GM19351 (cell line): Measurements from ENCODE around the gene EPHB6.
A peak's percentile ranks its signal among the peaks of the same experiment; 100 is the strongest.

Experiments used
- ATAC-seq: cut with Tn5 transposase; IDR thresholded peaks from one replicate; pipeline ENCODE4 v1.9.1; 2021; ENCODE audit warnings: mild to moderate bottlenecking, moderate library complexity; ENCODE audit not compliant: unreplicated experiment

EPHB6 gene, protein sequence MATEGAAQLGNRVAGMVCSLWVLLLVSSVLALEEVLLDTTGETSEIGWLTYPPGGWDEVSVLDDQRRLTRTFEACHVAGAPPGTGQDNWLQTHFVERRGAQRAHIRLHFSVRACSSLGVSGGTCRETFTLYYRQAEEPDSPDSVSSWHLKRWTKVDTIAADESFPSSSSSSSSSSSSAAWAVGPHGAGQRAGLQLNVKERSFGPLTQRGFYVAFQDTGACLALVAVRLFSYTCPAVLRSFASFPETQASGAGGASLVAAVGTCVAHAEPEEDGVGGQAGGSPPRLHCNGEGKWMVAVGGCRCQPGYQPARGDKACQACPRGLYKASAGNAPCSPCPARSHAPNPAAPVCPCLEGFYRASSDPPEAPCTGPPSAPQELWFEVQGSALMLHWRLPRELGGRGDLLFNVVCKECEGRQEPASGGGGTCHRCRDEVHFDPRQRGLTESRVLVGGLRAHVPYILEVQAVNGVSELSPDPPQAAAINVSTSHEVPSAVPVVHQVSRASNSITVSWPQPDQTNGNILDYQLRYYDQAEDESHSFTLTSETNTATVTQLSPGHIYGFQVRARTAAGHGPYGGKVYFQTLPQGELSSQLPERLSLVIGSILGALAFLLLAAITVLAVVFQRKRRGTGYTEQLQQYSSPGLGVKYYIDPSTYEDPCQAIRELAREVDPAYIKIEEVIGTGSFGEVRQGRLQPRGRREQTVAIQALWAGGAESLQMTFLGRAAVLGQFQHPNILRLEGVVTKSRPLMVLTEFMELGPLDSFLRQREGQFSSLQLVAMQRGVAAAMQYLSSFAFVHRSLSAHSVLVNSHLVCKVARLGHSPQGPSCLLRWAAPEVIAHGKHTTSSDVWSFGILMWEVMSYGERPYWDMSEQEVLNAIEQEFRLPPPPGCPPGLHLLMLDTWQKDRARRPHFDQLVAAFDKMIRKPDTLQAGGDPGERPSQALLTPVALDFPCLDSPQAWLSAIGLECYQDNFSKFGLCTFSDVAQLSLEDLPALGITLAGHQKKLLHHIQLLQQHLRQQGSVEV

DNA sequence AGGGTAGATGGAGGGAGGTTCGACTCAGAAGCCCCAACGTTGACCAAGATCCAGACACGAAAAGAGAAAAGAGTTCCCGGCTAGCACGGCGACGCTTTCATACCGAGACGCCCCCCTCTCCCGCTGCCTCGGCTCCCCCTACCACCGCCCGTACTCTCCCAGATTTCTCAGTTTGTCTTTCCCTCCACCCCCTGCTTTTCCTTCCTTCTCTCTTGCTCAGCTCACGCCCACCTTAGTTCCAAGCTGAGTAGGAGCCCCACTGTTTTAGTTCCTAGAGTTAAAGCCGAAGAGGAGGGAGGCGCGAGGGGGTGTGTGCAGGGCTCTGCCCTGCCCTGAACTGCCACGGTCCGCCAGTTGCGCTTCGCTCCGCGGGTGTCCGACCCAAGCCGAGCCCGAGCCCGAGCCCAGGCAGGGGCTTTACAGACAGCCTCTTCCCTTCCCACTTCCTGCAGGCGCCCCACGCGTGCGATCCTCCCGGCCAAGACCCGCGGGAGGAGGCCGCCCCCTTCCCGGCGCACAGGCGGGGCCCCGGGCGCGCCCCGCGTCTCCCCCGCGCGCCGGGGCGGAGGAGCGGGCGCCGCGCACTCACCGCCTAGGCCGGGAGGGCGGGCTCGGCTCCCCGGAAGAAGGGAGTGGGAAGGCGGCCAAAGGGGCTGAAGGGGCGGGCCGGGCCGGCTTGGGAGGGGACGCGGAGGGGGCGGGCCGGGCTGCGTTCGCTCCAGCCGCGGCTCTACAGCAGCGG lies at the start of gene EPHB6:
EPHB6 (plus strand) TSS at position 705 of the 742 bp plus-strand sequence. CDS start 8,152 bp downstream, outside the sequence.
- peak; percentile 57 for ATAC-seq

DNA sequence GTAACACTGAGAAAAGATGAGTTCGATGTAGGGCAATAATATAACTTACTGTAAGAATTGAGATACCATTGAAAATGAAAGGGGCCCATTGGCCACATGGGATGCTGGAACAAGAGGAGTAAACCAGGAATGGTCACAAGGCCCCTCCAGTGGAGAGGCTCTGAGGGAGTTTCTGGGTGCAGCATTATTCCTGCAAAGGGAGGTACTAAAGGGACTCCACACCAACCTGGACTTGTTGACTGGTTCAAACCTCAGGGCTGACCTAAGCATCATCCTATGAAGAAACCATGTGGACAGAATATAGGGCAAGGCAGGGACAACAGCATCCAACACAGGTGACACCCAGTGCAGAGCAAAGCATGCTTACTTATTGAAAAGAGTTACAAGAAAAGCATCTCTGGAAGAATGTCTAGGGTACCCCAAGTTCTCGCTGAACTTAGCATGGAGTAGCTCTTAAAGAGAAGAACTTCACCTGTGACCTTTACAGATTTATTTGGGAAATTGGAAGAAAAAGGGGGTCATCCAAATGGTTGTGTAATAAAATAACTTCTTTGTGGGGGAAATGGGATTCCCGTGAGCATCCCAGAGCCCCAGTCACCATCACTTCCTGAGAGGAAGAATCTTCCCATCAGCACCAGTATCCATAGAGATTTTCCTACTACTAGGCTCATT lies 49.4 kb upstream of the EPHB6 start:
- no peak for ATAC-seq

DNA sequence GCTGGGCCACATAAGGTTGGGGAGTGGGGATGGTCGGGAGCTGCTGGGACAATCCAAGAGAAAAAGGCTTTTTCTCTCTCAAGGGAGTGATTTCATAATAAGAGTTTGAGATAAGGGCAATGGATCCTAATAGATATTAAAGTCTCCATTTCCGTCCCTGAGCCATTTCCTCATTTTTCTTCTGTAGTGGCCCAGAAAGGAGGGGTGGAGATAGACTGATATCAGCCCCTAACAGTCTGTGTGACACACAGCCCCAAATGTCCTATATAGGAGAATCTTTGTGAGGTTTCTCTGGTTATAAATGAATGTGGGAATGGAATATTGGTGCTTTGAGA lies 48.9 kb upstream of the EPHB6 start:
- ATAC-seq, result no peak

DNA sequence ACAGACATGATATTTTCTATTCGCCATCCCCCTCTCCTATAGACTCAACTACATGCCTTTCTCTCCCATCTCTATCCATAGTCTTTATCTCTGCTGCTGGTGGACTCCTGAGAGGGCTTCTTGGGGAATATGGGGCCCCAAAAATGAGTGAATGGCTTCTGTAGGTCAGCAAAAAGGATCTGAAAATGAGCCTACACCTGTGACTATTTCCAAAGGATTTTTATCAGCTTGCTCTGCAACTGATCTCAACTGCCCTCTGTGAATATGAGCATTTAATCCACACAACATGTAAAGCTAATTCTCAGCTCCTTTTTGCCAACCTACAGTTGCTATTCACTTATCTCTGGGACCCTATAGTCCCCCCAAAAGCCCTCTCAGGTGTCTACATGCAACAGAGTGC lies 47.9 kb upstream of the EPHB6 start:
- ATAC-seq, result no peak

DNA sequence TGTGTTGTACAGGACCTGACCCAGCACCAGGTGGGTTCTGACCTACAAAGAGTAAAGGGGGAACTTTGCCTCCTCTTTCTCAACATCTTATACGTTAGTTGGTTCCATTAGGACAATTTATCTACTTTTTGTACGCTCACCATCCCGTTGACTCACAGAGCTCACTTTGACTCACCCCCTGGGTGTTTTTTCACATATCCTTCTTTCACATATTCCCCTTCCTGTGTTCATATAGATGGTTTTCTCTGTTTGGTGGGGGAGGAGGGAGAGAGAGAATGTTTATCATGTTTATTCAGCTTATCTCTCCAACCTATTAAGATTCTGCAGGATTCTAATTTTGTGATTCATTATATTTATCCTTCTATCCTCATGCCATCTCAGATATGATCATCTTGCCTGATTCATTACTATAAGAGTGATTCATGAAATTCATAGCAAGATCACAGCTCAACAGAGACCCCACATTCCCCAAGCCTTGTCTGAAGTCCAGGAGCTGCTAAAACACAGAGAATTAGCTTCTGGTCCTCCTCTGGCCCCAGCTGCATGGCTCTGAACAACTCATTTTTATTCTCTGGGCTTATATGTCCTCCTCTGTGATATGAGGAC lies 46.9 kb upstream of the EPHB6 start:
- ATAC-seq, result peak; percentile 8

DNA sequence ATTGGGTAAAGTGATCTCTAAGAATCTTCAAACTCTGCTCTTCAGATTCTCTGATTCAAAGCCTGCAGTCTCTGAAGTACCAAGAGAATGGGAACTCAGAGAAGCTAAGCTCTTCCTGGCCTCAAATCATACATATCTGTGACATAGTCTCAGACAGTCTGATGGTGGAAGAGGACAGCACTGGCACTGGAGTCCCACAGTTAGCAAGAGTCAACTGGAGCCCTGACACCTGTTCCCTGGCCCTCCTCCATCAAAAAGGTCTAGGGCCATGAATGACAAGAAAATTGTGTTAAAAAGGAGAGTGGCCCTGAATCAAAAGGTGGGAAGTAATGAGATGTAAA lies 46.4 kb upstream of the EPHB6 start:
- peak; percentile 19 for ATAC-seq

DNA sequence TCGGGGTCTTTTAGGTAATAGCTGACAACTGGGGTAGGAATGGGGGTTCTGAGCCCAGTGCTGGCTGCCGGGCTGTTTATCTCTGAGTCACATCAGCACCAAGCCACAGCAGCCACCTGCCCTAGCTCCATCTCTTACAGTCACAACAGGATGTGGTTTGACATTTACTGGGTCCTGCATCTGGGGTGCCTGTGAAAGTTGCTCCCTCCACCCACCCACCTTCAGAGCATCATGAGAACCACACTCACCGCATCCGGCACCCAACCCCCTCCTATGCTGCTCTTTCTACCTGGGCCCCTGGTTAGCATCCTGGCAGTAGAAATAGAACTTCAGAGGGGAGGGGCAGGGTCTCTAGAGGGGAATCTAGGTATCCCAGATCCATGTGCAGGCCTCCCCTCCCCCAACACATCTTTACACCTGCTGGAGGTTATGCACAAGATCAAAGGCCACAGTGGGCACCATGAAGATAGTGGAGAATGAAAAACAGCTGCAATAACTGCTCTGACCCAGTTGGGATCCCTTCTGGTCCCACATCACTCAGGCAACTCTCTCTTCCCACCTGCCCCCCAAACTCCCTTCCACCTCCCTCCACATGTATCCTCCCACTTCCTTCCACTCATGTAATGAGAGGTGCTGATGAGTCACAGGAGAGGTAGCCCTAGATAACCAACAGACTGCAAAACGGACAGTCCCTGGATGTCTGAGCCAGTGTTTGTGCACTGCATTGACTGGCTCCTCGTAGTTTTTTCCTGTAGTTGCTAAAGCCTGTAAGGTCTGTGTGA lies 45.9 kb upstream of the EPHB6 start:
- ATAC-seq, result peak; percentile 76

DNA sequence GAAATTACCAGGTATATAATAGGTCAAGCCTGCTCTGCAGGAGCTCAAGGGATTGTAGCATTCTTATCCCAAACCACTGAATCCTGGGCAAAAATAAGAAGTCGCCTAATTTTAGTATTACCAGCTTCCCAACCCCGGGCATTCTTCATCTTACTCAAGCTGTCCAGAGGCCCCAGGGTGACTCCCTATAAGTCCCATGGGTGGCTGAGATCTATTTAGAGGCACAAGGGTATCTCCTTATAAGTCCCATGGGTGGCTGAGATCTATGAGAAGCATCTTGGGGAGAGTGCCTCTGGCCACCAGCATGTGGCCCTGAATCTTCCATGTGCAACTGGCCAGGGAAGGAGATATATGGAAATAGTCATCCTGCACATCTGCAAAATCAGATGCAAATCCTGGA lies 45.2 kb upstream of the EPHB6 start:
- no peak for ATAC-seq

DNA sequence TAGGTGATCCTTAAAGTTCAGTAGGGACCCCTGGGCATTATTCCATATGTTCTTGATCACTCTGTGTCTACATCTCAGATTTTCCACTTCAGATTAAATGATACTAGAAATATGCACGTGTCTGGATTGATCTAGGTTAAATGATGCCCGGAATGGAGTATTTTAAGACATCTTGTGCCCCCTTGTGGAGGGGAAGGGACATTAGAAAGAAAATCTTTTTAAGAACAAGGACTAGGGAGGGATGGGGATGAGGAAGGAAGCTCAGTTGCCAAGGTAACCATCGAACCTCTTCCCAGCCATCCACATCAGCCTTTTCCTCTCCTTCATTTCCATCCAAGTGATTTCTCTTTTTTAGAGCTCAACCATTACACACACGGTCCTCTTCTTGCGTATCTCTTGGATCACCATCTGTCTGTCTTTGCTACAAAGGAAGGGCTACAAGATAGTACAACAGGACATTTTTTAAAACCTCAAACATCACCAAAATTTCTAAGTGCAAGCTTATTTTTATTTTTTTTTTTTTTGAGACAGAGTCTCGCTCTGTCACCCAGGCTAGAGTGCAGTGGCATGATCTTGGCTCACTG lies 43.6 kb upstream of the EPHB6 start:
- ATAC-seq, result no peak

DNA sequence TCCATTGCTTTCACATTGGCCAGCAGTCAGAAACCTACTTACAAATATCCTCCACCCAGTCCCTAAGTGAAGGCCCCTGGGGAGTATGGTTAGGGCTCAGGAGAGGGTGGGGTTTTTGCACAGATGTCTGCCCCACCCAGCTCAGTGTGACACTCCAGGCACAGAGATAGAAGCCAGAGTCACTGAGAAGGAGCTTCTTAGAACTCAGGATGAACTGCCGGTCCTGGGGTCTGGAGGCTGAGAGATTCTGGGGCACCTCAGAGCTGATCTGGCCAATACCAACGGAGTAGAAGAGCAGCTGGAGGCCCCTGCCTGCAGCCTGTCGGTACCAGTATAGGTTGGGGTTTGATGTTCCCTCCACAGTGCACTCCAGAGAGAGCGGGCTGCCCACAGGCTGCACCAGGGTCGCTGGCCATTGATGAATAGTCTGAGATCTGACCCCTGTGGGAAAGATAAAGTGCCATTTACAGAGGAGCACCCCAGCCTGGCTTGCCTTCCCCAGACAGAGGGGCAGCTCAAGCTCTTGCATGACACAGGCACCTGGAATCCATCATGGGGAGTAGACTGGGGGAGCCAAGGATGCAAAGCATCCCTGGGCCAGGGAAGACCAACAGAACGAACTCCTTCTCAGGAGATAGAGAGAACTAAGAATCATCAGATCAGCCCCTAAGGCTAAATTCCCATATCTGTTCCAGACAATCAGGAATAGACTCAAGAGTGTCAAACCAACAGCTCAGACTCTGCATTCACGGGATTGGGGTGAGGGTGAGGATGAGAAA lies 42.2 kb upstream of the EPHB6 start:
- no peak for ATAC-seq

DNA sequence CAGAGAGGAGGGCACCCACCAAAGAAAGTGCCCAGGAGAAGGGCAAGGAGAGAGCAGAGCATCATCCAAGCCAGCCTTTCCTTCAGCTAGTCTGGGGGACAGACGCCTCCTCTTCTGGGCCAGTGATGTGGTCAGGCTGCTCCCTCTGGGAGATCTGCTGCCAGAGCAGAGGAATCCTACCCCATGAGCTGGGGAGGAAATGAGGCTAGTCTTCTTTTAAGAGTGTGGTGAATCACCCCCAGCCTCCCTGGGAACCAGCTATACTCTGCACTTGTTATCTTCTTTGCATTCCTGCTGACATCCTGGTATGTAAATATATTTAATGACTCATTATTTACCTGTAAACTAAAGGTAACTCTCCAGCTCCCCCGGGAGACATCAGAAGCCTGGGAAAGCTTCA lies 41.6 kb upstream of the EPHB6 start:
- no peak for ATAC-seq

DNA sequence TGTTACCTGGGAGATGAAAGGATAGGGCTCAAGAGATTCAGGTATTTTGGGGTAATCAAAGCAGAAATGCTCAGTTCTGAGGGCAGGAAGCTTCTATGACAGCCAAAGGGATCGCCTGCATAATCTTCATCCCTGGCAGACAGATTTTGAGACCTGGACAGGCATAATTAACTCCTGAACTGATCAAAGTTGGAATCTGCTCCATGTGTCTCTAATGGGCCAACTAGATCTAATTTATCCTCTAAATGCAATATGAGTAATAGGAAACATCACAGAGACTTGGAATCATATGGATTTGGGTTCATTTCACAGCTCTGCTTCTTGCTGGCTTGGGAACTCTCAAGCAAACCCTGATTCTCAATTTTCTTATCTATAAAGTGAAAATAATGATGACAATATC lies 41.2 kb upstream of the EPHB6 start:
- ATAC-seq, result no peak

DNA sequence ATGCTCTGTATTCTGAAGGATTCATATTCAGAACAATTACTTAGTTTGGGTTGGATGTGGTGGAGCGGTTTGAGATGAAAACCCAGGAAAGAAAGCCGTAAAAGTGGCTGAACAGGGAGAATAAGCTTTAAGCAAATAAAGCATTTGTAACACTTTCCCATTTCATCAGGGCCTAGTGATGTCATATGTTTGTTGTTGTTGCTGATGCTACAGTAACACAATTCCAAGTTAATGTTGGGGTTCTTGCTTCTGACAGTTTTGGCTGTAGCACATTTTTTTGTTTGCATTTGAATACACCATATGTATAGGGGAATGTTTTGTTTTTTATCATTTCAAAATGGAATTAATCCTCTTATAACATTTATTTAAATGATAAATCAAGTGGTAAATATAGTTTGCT lies 40.4 kb upstream of the EPHB6 start:
- ATAC-seq, result no peak

DNA sequence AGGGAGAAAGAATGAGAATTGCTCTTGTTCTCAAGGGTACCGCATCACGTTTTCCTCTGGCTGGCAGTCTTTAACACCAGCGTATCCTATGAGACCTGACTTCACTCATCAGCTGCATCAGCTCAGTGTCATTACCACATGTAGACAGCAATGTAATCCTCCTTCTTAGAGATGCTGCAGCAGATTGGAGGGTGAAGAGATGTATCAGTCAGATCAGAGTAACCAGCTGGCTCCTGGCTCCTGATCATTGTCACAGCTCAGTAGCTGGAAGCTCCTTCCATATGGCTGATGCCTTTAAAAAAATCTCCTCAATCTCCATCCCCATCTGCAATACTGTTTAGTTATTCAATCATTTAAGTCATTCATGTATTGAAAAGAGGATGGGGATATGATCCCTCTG lies 39.7 kb upstream of the EPHB6 start:
- ATAC-seq, result no peak

DNA sequence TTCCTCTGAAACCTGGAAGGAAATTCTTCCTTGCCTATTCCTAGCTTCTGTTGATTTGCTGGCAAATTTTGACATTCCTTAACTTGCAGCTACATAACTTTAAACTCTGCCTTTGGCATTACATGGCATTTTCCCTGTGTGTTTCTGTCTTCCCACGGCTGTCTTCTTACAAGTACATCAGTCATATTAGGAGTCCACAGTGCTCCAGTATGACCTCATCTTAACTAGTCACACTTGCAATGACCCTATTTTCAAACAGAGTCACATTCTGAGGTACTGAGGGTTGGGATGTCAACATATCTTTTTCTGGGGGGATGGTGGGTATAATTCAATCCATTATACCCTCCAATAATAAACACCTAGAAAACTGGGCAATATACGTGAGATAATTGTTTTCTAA lies 37.4 kb upstream of the EPHB6 start:
- ATAC-seq, result no peak

DNA sequence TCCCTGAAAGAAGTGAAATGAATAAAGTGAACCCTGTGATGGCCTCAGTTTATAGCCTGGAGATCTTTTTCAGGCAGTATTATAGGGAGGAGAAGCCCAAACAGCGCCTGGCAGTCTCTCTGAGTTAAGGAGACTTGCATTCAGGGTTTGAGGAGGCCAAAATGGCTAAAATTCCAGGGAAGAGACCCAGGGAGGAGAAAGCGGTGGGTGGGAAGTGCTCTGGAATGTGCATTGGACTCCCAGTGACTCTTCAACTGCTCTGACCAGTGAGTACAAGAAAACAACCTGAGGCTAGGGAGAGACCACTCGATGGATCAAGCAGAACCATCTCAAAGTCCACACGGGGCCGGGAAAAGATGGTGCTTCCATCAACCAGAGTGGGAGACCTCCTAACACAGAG lies 35.3 kb upstream of the EPHB6 start:
- no peak for ATAC-seq

DNA sequence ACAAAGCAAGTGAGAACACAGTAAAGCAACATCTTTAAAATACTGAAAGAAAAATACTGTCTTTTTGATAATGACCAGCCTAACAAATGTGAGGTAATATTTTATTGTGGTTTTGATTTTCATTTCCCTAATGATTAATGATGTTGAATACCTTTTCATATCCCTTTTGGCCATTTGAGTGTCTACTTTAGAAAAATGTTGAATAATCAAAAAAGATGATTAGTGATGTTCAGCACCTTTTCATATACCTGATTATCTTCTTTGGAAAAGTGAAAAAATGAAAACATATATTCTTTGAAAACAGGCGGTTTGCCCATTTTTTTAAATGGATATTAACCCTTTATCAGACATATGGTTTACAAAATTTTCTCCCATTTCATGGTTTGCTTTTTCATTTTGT lies 32.2 kb upstream of the EPHB6 start:
- no peak for ATAC-seq

DNA sequence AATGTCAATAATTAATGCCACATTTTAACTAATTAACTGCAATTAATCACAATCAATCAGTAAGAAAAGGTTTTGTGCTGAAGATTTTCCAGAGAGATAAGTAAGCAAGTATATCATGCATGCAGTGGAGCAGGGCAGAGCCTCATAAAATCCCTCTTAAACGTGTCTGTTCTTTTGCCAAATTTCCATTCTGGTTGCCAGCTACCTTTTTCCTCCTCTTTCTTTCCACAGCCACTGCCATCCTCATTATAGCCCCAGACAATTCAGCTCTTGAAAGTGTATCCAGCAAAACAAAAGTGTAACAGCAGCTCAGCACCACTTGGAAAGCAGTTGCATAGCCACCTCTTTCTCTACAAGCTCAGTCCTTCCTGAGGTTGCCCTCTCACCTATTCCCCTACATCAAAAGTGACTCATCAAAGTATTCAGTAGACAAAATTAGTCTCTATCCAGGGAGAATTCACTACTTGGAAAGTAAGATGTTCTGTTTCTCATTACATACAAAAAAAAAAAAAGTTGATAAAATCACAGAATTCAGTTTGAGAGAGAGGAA lies 26.9 kb upstream of the EPHB6 start:
- ATAC-seq, result no peak
